ENCODE results near the gene DCLK2. TPM values are rescaled to one million over a fixed set of nuclear protein-coding genes. Genes with fewer than 3 reads are reported as not detected.

The DCLK2 gene
- total and polyA plus RNA-seq, 2 of the 8 experiments (the other 6 are each of a cell fraction or from before 2014, with no cell fraction given) = 0.32 to 0.37 TPM

GRCh38 chr4:150258569-150258968 lies 180.3 kb downstream of the DCLK2 start (continued):
- no peak for TF ChIP-seq TCF12 (IDR thresholded peaks at IDR 0.05; ENCODE audit: low read depth, low read length)
- TF ChIP-seq USF2 (IDR thresholded peaks at IDR 0.05; ENCODE audit: low read length) = no peak
- no peak for TF ChIP-seq BCL11A (IDR thresholded peaks at IDR 0.05; ENCODE audit: low read depth in 2 of 2, low read length in 2 of 2)
- TF ChIP-seq ZNF274 (IDR thresholded peaks at IDR 0.05; ENCODE audit: borderline replicate concordance, extremely low read depth, low read length) = no peak
- no peak for TF ChIP-seq EP300 (IDR thresholded peaks at IDR 0.05; ENCODE audit: borderline replicate concordance in 1 of 2, low read depth in 2 of 2, low read length in 2 of 2)
- TF ChIP-seq MAFK (IDR thresholded peaks at IDR 0.05; ENCODE audit: low read depth, low read length) = no peak
- no peak for TF ChIP-seq TAF7 (optimal IDR thresholded peaks at IDR 0.05; ENCODE audit: borderline replicate concordance, low read depth, low read length)
